Fibroblast of skin of left biceps (primary cell): ENCODE measurements around the gene LRRIQ4.

Experiments used
- DNase-seq, 2 experiments: peaks; one replicate each; pipeline ENCODE4 v3.0.0-alpha.2; 2013; ENCODE audit warnings: low read depth in 2 of 2

Gene LRRIQ4

DNA sequence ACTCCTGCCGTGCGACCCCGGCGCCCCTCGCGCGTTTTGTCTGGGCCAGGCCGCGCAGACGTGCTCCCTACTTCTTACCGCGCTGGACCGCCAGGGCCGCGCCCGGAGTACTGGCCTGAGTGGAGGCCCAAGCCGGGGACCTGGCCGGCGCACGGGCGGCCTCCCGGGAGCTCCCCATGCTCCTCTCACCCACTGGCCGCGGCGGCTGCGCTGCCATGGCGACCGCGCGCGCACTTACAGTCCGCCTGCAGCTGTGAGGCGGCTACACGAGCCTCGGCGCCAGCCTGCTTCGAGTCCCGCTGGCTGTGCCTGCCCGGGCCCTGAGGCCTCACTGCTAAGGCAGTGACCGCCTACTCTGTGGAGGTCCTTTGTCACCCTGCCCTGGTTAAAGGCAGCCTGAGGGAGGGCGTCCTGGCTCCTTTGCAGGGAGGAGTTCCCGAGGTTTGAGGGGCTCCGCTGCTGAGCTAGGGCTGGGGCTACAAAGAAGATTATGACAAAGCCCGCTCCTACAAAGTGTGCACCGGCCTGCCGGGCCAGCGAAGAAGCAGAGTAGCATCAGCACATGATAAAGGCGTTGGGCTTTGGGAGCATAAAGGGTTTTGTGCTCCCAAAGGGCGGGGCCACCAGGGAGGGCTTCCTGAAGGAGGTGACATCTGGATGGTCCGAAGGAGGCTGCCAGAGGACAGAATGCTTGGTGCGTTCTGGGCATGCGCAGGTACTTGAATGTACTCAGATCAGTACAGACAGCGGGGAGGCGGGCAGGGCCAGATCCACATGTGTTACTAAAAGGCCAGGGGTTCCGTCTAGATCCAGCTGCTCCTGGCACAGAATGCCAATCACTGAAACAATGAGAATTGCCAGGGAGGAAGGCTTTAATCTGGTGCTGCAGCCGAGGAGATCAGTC lies at the start of gene LRRIQ4, which contains the start of gene LRRC34:
TSS of gene LRRIQ4 (plus strand) at position 539 of the 904 bp plus-strand sequence. CDS start 9,052 bp downstream, outside the sequence.
TSS of gene LRRC34 (minus strand) at position 573 of the 904 bp plus-strand sequence. CDS start at position 217, 356 bp downstream.
- DNase-seq, result peak in 1 of 2 experiments; percentile 19

DNA sequence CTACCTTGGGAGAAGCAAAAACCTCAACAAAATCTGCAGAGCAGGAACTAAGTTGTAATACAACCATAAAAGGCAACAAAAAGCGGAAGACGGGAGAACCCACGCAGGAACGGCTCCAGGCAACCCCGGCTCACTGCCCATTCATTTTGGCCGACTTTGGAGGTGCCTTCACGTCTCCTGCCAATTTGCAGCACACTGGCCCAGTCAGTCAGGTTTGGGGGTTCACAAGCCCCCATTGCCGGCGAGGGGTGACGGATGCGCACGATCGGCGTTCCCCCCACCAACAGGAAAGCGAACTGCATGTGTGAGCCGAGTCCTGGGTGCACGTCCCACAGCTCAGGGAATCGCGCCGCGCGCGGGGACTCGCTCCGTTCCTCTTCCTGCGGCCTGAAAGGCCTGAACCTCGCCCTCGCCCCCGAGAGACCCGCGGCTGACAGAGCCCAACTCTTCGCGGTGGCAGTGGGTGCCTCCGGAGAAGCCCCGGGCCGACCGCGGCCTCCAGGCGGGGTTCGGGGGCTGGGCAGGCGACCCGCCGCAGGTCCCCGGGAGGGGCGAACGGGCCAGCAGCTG lies 48.3 kb upstream of the LRRIQ4 start:
- DNase-seq, result no peak

DNA sequence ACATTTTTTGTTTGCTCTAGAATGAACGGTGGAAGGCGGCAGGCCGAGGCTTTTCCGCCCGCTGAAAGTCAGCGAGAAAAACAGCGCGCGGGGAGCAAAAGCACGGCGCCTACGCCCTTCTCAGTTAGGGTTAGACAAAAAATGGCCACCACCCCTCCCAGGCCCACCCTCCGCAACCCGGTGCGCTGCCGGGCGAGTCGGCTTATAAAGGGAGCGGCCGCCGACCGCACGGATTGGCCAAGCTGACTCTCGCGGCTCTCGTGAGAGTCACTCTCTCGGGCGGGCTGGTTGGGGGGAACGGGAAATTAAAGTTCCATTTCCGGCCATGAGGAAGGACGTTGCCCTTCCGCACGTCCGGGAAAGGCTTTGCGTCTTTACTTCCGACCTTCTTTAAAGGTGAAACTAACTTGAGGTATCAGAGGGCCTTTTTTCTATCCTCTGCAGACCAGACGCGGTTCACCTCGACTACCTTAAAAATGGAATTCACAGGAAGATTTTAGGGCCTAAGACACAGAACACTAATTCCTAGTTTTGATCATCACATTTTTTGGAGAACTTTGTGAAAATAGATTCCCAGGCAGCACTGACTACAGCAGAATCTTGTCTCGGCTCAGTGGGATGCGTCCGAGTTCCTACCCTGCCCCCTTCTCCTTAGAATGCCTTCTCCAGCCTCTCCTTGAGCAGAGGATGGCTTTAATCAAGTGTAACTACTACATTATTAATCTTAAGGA lies 47.6 kb upstream of the LRRIQ4 start, which contains the start of gene TERC:
TSS of gene TERC (minus strand) at position 179 of the 731 bp plus-strand sequence.
- DNase-seq, result peak; percentile 82 to 83

DNA sequence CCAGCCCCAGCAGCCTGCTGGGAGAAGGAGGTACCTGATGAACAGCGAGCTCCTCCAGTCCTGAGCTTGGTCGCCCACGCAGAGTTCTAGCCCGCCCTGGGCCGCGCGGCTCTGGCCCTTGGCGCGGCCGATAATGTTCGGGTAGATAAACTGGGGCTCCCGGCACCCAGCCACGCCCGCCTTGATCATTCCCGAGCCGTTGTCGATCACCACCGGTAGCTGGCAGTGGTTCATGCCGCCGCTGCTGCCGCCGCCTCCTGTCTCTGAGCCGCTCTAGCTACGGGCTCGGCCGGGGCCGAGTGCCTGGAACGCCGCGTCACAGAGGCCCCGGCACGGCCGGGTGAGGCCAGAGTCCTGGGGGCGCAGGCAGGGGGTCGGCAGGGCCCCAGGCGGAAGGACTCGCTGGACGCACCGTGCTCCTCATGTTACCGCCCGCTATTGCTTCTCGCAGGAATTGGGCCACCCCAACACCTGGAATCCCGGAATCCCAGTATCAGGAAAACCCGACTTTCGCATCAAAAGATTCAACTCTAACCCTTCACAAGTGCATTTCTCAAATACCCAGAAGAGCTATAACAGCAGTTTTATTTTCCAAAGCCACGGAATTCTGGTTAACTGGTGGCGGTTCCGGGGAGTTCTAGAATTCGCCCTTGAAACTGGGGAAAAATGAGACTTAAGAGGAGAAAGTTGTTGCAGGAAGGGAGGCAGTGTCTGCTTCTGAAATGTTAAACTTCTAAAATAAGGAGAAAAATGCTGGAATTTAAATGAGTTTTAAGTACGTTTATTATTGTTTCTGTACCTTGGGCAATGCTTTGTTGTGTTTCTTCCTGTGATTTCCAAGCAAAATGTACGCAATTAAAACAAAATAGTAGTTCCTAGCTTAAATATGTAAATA lies 43.1 kb upstream of the LRRIQ4 start, which contains the start of gene ACTRT3:
TSS of gene ACTRT3 (minus strand) at position 275 of the 895 bp plus-strand sequence. CDS start at position 234, 41 bp downstream.
- no peak for DNase-seq

DNA sequence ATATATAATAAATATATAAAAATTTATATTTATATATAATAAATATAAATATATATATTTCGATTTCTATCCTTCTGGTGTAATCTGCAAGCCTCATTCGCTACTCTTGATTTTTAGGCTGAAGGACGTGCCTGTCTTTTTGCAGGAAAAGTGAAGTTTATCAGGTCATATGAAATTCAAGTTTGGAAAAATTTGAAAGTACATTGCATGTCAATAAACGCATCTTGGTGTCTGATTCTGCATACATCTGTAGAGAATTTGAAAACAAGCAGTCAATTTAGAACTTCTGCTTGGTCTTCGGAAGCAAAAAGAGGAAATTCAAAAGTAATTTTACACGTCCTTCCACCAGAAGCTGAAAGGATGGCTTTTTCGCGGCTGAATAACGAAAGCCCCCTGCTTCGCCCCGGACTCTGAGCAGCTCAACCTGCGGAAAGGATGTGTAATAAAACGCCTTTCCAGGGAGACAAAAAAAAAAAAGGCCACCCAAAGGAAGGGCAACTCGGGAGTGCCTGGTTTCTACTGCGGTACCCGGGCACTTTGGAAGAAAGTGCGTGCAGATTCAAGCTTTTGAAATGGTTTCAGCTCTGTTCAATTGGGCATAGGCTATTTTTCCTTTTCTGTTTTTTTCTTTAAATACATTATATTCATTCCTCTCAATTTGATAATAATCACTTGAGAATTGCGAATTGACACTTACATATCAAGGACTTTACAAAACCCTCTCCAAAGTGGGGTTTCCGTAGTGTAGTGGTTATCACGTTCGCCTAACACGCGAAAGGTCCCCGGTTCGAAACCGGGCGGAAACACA lies 41.0 kb upstream of the LRRIQ4 start:
- peak in 1 of 2 experiments; percentile 49 for DNase-seq

DNA sequence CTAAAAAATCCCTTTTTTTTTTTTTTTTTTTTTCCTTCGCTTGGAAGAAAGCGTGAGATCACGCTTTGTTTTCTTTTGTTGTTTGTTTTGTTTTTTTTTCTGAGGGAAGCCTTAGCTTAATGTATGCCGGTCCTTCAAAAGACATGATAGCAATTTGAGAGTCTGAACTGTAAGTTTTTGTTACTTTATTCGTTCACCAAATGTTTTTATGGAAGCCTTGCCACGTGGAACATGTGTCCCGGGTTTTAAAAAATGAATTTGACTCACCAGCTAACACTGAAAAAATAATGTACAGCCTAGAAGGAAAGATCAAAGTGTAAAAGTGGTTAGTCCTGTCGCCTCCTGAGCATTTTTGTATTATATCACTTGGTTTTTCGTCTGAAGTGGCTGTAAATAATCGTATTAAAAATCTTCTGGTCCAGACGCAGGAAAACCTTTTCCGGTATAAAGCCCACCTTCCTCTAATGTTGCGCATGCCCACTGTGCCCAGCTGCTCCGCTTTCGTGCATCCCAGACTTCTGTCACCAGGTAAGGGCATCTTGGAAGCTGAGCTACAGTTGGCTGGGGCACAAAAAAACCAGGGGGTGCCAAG lies 40.3 kb upstream of the LRRIQ4 start:
- DNase-seq, result no peak

DNA sequence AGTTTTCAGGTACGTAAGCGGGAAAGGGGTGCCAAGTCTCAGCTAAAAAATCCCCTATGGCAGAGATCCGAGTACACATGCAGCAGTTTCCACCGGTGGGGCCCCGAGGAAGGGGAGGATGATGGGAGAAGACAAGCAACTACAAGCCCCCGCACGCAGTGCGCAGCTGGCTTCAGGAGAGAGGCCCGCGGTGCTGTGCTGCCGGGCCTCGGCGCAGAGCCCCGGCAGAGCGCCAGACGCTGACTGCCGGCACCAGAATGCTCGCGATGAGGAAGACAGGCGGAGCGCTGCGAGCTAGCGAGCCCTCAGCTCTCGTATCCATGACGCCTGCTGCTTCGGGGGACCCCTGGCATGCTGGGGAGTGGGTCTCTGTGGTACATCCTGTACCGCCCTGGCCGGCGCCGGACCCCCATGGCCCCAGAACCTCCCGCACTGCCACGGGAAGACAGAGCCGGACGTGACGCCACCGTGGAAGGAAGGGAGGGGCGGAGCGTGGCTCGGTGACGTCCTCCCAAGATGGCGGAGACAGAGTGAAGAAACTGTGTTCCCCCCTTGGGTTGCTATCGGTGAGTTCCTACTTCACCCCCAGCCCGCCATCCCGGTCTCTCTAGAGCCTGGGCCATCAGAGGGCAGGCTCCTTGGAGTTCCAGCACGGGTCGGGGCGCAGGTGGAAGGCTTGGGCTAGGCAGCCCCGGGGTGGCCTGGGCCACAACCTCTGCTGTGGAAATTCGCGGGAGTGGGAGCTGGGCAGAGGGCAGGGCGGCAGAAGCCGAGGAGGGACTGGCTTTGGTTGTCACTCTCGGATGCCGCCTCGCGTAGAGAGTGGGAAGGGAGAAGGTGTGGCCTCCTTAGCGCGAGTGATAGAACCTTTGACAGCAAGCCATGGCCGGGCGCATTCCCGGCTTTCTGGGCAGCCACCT lies 39.5 kb upstream of the LRRIQ4 start, which contains the start of gene MYNN:
TSS of gene MYNN (plus strand) at position 500 of the 920 bp plus-strand sequence. CDS start 900 bp downstream, outside the sequence.
- peak in 1 of 2 experiments; percentile 60 for DNase-seq

DNA sequence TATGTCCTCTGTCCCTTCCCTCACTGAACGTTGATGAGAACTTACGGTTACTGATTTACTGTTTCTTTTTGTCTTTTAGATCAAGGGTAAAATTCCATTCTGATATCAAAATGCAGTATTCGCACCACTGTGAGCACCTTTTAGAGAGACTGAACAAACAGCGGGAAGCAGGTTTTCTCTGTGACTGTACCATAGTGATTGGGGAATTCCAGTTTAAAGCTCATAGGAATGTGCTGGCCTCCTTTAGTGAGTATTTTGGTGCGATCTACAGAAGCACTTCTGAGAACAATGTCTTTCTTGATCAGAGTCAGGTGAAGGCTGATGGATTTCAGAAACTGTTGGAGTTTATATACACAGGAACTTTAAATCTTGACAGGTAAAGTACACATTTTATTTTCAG lies 38.5 kb upstream of the LRRIQ4 start:
- no peak for DNase-seq

DNA sequence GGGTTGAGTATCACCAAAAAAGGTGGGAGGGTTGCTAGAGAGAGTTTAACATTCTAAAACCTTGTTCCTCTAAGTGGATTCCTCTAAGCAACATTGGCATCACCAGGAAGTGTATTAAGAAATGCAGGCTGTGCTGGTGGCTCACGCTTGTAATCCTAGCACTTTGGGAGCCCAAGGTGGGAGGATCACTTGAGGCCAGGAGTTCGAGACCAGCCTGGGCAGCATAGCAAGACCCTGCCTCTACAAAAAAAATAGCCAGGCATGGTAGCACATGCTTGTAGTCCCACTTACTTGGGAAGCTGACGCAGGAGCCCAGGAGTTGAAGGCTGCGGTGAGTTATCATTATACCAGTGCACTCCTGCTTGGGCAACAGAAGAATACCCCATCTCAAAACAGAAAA lies 34.8 kb upstream of the LRRIQ4 start:
- DNase-seq, result no peak

DNA sequence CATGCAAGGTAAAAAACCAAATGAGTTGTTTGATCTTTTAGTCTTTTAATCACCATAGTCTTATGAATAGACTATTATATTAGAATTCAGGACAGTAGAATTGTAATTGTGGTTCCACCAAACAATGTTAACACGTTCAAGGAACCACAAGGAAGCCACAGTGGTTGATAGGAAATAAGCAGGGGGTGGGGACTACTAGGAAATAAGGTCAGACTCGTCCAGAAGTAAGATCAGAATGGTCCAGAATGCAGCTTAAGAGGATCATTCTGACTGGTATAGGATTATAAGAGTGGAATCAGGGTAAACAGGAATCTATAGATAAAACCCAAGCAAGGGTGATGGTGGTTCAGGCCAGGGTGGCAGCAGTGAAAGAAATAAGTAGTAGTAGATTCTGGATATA lies 31.9 kb upstream of the LRRIQ4 start:
- no peak for DNase-seq

DNA sequence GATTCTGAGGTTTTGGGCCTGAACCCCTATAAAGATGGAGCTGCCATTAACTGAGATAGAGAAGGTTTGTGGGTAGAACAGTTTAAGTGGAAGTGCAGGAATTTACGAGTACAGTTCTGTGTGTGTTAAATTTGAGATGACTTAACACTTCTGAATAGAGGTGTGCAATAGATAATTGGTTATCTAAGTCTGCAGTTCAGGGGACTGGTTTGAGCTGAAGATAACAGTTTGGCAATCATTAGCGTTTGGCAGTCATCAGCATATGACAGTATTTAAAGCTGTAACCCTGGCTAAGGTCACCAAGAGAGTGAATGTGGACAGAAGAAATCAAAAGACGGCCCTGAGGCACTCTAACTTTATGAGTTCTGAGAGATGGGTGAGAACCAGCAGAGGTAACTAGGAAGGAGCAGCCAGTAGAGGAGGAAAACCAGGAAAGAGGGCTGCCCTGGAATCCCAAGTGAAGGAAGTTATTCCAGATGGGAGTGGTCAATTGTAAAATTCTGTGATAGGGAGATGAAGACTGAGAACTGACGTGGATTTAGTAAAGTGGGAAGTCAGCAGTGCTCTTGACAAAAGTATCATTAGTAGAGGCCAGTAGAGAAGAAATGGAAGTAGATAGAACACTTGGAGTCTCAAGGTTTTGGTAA lies 31.3 kb upstream of the LRRIQ4 start:
- DNase-seq, result no peak

DNA sequence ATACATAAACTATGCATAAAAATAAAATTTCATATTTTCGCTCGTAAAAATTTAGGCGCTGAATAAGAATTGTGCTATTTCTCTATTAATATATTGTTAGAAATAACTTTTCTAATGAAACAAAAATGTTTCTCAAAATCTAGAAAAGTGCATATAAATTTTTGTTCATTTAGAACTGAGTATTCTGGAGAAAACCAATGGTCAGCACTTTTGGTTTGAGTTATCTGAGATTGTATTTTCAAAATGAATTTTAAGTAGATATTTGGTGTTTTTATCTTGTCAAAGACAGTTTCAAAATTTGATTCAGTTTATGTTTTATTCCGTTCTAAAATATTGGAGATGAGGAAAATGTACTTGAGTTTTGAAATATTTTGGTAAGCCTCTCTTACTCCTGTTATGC lies 25.6 kb upstream of the LRRIQ4 start:
- DNase-seq, result no peak

DNA sequence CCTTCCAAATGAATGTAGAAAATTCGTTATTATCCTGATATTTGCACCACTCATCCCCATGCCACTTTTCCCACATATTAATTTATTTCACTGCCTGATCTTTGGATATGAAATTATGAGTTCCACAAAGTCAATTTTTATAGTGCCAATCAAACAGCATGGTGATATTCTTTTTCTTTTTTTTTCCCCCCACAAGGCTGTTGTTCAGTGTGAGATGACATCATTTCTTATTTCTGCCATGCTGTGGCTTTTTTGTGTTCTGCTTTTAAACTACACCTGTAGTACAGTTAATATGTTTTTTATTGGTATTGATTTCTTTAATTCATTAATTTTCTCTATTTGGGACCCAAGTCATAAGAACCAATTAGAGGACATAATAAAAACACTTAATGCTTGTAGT lies 24.9 kb upstream of the LRRIQ4 start:
- DNase-seq, result no peak

DNA sequence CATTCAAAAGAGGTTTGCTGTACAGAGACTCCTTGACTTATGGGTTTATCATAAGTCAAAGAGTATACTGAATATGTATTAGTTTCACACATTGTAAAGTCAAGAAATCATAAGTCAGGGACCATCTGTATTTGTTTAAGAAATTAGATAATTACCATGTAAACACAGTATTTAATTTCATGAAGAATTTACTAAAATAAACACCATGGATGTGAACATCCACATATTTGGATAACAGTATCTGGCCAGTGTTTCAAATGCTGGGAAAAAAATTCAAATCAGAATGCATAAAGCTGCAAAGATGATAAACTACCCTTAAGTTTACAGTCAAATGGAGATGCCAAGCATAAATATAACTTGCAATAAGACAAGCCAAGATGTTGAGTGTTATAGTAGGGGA lies 22.5 kb upstream of the LRRIQ4 start:
- DNase-seq, result no peak

DNA sequence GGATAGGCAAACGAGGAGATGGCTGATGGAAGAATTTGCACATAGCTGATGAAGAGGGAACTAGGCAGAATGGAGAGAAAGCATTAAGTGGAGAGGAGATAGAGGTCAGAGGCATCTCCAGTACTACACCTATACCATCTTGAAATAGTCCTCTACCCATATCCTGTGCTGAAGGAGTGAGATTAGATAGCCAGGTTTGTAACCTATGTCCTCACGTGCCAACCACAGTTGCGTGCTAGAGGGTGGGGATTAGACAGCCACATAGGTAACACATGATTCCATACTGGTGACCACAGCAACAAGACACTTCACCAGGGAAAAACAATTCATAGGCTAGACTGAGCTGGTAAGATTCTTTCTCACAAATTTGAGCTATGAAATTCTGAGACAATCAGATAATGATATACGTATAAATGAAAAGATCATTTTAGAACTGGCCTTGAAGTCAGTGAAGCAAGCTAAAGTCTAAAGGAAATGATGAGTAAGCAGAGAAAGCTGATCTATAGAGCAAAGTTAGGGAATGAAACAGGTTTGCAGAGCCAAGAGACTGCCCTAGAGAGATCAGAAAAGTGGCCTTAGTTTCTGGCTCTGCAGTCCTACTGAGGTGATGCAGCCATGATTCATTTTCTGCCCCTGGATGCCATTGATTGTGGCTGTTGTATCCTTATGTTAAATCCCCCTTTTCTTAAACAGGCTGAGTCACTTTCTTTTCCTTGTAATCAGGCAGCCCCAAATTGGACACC lies 21.8 kb upstream of the LRRIQ4 start:
- DNase-seq, result no peak

DNA sequence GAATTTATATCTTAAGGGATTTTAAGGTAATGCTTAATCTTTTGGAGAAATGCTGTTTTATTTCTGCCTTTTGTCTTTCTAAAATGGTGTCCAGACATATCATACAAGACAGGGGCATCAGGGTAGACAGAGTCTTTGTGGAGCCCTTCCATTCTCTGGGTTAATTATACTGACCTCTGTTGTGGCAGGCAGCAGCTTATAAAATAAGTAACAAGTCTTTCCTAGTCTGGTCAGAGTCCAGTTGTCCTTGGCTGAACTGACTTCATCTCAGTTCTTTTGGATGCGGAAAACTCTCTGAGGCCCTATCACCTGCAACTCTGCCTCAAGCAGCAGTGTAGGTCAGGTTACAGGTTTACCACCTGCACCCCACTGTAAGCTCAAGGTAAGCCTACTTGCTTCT lies 20.3 kb upstream of the LRRIQ4 start:
- DNase-seq, result no peak

DNA sequence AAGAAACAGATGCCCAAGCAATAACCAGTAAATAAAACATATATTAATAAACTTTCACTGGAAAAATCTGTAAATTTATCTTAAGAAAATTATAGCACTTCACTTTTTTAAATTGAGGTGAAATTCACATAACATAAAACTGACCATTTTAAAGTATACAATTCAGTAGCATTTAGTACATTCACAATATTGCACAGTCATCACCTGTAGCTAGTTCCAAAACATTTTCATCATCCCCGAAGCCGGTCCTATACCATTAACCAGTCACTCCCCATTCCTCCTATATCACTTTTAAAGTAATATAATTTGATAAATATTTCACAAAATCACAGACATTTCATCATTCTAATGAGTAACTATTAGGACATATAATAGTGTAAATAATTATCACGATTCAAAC lies 8.0 kb upstream of the LRRIQ4 start:
- no peak for DNase-seq
